ENCODE measurements around the gene KDM4B.

Gene KDM4B

GRCh38 chr19:5127717-5128116 lies 158.8 kb downstream of the KDM4B start:
- DNase-seq, result no peak

- DNase-seq, result no peak
Measured at GRCh38 chr19:5128251-5128935, 159.5 kb downstream of the KDM4B start.

- DNase-seq, result no peak
Measured at GRCh38 chr19:5128936-5129389, 160.1 kb downstream of the KDM4B start.

- DNase-seq, result no peak
Measured at GRCh38 chr19:5129691-5130090, 160.8 kb downstream of the KDM4B start.

- no peak for DNase-seq
Measured at GRCh38 chr19:5130371-5131030, 161.6 kb downstream of the KDM4B start.

GRCh38 chr19:5131031-5131505 lies 162.2 kb downstream of the KDM4B start:
- DNase-seq, result no peak

GRCh38 chr19:5131506-5132205 lies 162.7 kb downstream of the KDM4B start:
- no peak for DNase-seq

- no peak for DNase-seq
Measured at GRCh38 chr19:5132206-5132560, 163.3 kb downstream of the KDM4B start.

- no peak for DNase-seq
Measured at GRCh38 chr19:5132698-5133651, 164.1 kb downstream of the KDM4B start.

- no peak for DNase-seq
Measured at GRCh38 chr19:5133986-5134595, 165.2 kb downstream of the KDM4B start.

- DNase-seq, result no peak
Measured at GRCh38 chr19:5134691-5135090, 165.8 kb downstream of the KDM4B start.

- DNase-seq, result no peak
Measured at GRCh38 chr19:5136073-5136855, 167.4 kb downstream of the KDM4B start.

- no peak for DNase-seq
Measured at GRCh38 chr19:5137114-5137513, 168.2 kb downstream of the KDM4B start.

- DNase-seq, result no peak
Measured at GRCh38 chr19:5137571-5138124, 168.7 kb downstream of the KDM4B start.

GRCh38 chr19:5138606-5139582 lies 170.0 kb downstream of the KDM4B start:
- DNase-seq, result no peak

GRCh38 chr19:5139583-5140325 lies 170.8 kb downstream of the KDM4B start:
- no peak for DNase-seq

GRCh38 chr19:5141129-5141849 lies 172.4 kb downstream of the KDM4B start:
- DNase-seq, result no peak

Measured in SW 1271 (cell line).